GM18858 (cell line): ENCODE results near the gene MTG2.
A peak's percentile ranks its signal among the peaks of the same experiment; 100 is the strongest.
"Not testable (repeated sequence)": the region's sequence is repeated elsewhere in the genome, so short reads cannot be mapped to it uniquely, and the experiment has no call there.

ENCODE experiments used
- ATAC-seq: cut with Tn5 transposase; IDR thresholded peaks from one replicate; pipeline ENCODE4 v1.9.1; 2021; ENCODE audit not compliant: unreplicated experiment

The MTG2 gene

GRCh38 chr20:62143957-62144825 is 38.6 kb upstream of the MTG2 start:
- ATAC-seq: peak; percentile 5

- ATAC-seq: no peak
Measured at GRCh38 chr20:62145688-62146018, 37.2 kb upstream of the MTG2 start.

GRCh38 chr20:62146019-62146755 is 36.6 kb upstream of the MTG2 start:
- ATAC-seq: no peak

GRCh38 chr20:62147125-62147524 is 35.7 kb upstream of the MTG2 start:
- ATAC-seq: no peak

- no peak for ATAC-seq
Measured at GRCh38 chr20:62147528-62147927, 35.3 kb upstream of the MTG2 start.

- ATAC-seq: not testable (repeated sequence)
Measured at GRCh38 chr20:62148383-62148782, 34.4 kb upstream of the MTG2 start.

GRCh38 chr20:62148908-62149314 is 33.9 kb upstream of the MTG2 start:
- ATAC-seq: no peak

GRCh38 chr20:62149532-62150309 is 33.1 kb upstream of the MTG2 start:
- ATAC-seq: no peak

GRCh38 chr20:62150310-62150575 is 32.6 kb upstream of the MTG2 start:
- no peak for ATAC-seq

GRCh38 chr20:62151225-62151624 is 31.6 kb upstream of the MTG2 start:
- ATAC-seq: no peak

GRCh38 chr20:62151835-62152364 is 30.9 kb upstream of the MTG2 start:
- no peak for ATAC-seq

GRCh38 chr20:62155428-62156253 is 27.2 kb upstream of the MTG2 start:
- no peak for ATAC-seq

GRCh38 chr20:62156254-62156556 is 26.6 kb upstream of the MTG2 start:
- no peak for ATAC-seq

GRCh38 chr20:62156592-62157386 is 26.0 kb upstream of the MTG2 start:
- ATAC-seq: no peak

- ATAC-seq: no peak
Measured at GRCh38 chr20:62157387-62158087, 25.3 kb upstream of the MTG2 start.

- ATAC-seq: no peak
Measured at GRCh38 chr20:62158088-62158400, 24.8 kb upstream of the MTG2 start.

- ATAC-seq: no peak
Measured at GRCh38 chr20:62158541-62158940, 24.3 kb upstream of the MTG2 start.

- no peak for ATAC-seq
Measured at GRCh38 chr20:62159052-62159451, 23.8 kb upstream of the MTG2 start.

GRCh38 chr20:62159839-62160238 is 23.0 kb upstream of the MTG2 start:
- ATAC-seq: no peak

- ATAC-seq: no peak
Measured at GRCh38 chr20:62160253-62160652, 22.6 kb upstream of the MTG2 start.
